Measurements from ENCODE around the gene MIEF1.
A peak's percentile ranks its signal among the peaks of the same experiment; 100 is the strongest.

MIEF1 gene

GRCh38 chr22:39519681-39520225, 17.7 kb downstream of the MIEF1 start:
- ChIA-PET CTCF (interaction anchor here (0.6 to 2.2 kb wide), 6 partner anchors 9 to 1078 kb away, joined by 3 to 8 read pairs (median 6); partner anchors contain the start of gene MIEF1), POLR2A (interaction anchor here (0.5 to 2.3 kb wide), 57 partner anchors 9 to 754 kb away, joined by 3 to 117 read pairs (median 5); partner anchors contain the start of genes MIEF1, RPL3, RPS19BP1 and SYNGR1)
- Histone ChIP-seq H3K36me3 (ENCODE audit: control insufficient read depth in 2 of 2, insufficient read depth in 1 of 2, low read length in 2 of 2) (peaks cover 14 to 68% of the 10 kb centered on the region in 2 experiments), H3K4me3 (ENCODE audit: low read depth, low read length) (peak overlapping the region; percentile 95), H3K27ac (ENCODE audit: extremely low read depth, low read depth, low read length) (peak overlapping the region; percentile 95), H3K4me1 (ENCODE audit: control insufficient read depth, insufficient read depth, low read length) (0 out of 2 replicates have a peak, but pooled peaks cover 5% of the 10 kb centered on the region), H3K9me3 (ENCODE audit: control insufficient read depth, insufficient read depth, low read depth, low read length) (no peaks in the 10 kb centered on the region)
- TF ChIP-seq HIC1 (tag by site-specific recombination; IDR thresholded peaks at IDR 0.05) (no peak), GLIS1 (tag by site-specific recombination; IDR thresholded peaks at IDR 0.05) (peak; percentile 95), BCL6B (tag by site-specific recombination; IDR thresholded peaks at IDR 0.05) (no peak), ZNF510 (tag by site-specific recombination; IDR thresholded peaks at IDR 0.05; ENCODE audit: insufficient replicate concordance) (no peak), ZNF624 (tag by site-specific recombination; IDR thresholded peaks at IDR 0.05) (no peak), REST (tag by site-specific recombination; IDR thresholded peaks at IDR 0.05) (no peak), ZNF670 (tag by site-specific recombination; IDR thresholded peaks at IDR 0.05; ENCODE audit: low read depth) (no peak), ZNF837 (tag by site-specific recombination; IDR thresholded peaks at IDR 0.05) (peak; percentile 63), ZNF768 (tag by site-specific recombination; IDR thresholded peaks at IDR 0.05) (no peak), ZNF707 (tag by site-specific recombination; IDR thresholded peaks at IDR 0.05) (no peak), HOXD13 (CRISPR knock-in tag; IDR thresholded peaks at IDR 0.05; ENCODE audit: borderline replicate concordance) (peak; percentile 80; the same call in 1 of the 2 replicates), ZNF571 (tag by site-specific recombination; IDR thresholded peaks at IDR 0.05) (no peak), GLI4 (tag by site-specific recombination; IDR thresholded peaks at IDR 0.05) (no peak), ZBTB7A (tag by site-specific recombination; IDR thresholded peaks at IDR 0.05; ENCODE audit: low read depth) (peak; percentile 94), ZNF366 (tag by site-specific recombination; conservative IDR thresholded peaks at IDR 0.05) (no peak), ZNF561 (tag by site-specific recombination; IDR thresholded peaks at IDR 0.05; ENCODE audit: borderline replicate concordance) (no peak), ZBTB1 (tag by site-specific recombination; IDR thresholded peaks at IDR 0.05) (peak; percentile 26; the same call in 1 of the 2 replicates), ZNF211 (tag by site-specific recombination; IDR thresholded peaks at IDR 0.05; ENCODE audit: low read depth) (no peak), ZBTB26 (tag by site-specific recombination; optimal IDR thresholded peaks at IDR 0.05) (peak; percentile 69), MEIS1 (CRISPR knock-in tag; IDR thresholded peaks at IDR 0.05; ENCODE audit: borderline replicate concordance) (no peak), ZBTB20 (tag by site-specific recombination; IDR thresholded peaks at IDR 0.05) (peak; percentile 75; the same call in 1 of the 2 replicates), ZNF785 (tag by site-specific recombination; IDR thresholded peaks at IDR 0.05) (peak; percentile 34; the same call in 1 of the 2 replicates), ZNF558 (tag by site-specific recombination; IDR thresholded peaks at IDR 0.05) (no peak), KLF1 (tag by site-specific recombination; IDR thresholded peaks at IDR 0.05) (no peak), ZNF175 (tag by site-specific recombination; IDR thresholded peaks at IDR 0.05) (no peak), SP2 (tag by site-specific recombination; IDR thresholded peaks at IDR 0.05) (peak; percentile 93), ZNF621 (tag by site-specific recombination; IDR thresholded peaks at IDR 0.05) (no peak), AEBP2 (tag by site-specific recombination; IDR thresholded peaks at IDR 0.05; ENCODE audit: borderline replicate concordance) (no peak), ZNF660 (tag by site-specific recombination; IDR thresholded peaks at IDR 0.05) (peak; percentile 86), ZNF777 (tag by site-specific recombination; IDR thresholded peaks at IDR 0.05; ENCODE audit: borderline replicate concordance) (no peak)

All from HEK293 (cell line).